Upper lobe of left lung (tissue), 6 donors: ENCODE results near the gene ATXN2. TPM values are rescaled to one million over a fixed set of nuclear protein-coding genes. Genes with fewer than 3 reads are reported as not detected.

Experiments used
- ATAC-seq, 2 donors: fragments of 200-7000 bp; cut with Tn5 transposase; one replicate each; pipeline ENCODE4 v1.9.1; 2022; ENCODE audit warnings: mild to moderate bottlenecking in 2 of 2, moderate library complexity in 2 of 2; ENCODE audit not compliant: low FRiP score in 2 of 2
- DNase-seq, 2 donors: peaks; one replicate each; pipeline ENCODE4 v3.0.0-alpha.2; 2019 to 2020
- H3K27ac ChIP-seq, 4 donors: fragments of 200-600 bp; sonication (generic); one replicate each; pipeline ENCODE4 v1.5.1; 2016 to 2019
- H3K27me3 ChIP-seq, 4 donors: fragments of 200-600 bp; sonication (generic); one replicate each; pipeline ENCODE4 v1.5.1; 2017 to 2019
- H3K36me3 ChIP-seq, 4 donors: fragments of 200-600 bp; sonication (generic); one replicate each; pipeline ENCODE4 v1.5.1; 2016 to 2019
- H3K4me1 ChIP-seq, 4 donors: fragments of 200-600 bp; sonication (generic); one replicate each; pipeline ENCODE4 v1.5.1; 2018 to 2019
- H3K4me3 ChIP-seq, 4 donors: fragments of 200-600 bp; sonication (generic); one replicate each; pipeline ENCODE4 v1.5.1; 2017 to 2019; ENCODE audit warnings: mild to moderate bottlenecking in 2 of 4, moderate library complexity in 1 of 4
- H3K9me3 ChIP-seq, 4 donors: fragments of 200-600 bp; sonication (generic); one replicate each; pipeline ENCODE4 v1.5.1; 2018 to 2019
- EP300 ChIP-seq, 4 donors: sonication (generic); formaldehyde crosslinking; IDR thresholded peaks; one replicate each; pipeline ENCODE4 v1.5.1; 2017; ENCODE audit warnings: antibody characterized with exemption in 4 of 4, control low read depth in 2 of 4
- POLR2A ChIP-seq, 4 donors: fragments of 450-650 bp; IDR thresholded peaks; one replicate each; pipeline ENCODE4 v1.5.1; 2016 to 2017; ENCODE audit warnings: antibody characterized with exemption in 4 of 4, mild to moderate bottlenecking in 2 of 4
- POLR2AphosphoS5 ChIP-seq, 2 donors: sonication (generic); formaldehyde crosslinking; IDR thresholded peaks; one replicate each; pipeline ENCODE4 v1.5.1; 2017; ENCODE audit warnings: antibody characterized with exemption in 2 of 2
- WGBS, 2 donors: methylation state at CpG; one replicate each; pipeline ENCODE4 v1.1.5; 2017 to 2018; 5-methylcytosine and 5-hydroxymethylcytosine counted together
- total RNA-seq, 6 donors: library from RNA; depleted of rRNA in 4 of 6; stranded (reverse); fragments of >200 nt in 4 of 6; gene quantifications; one replicate each; pipeline versions ENCODE4 v1.1.0 to v1.2.1, GENCODE V29; 2016 to 2021
- TF ChIP-seq, protein P1 (sequence below), 6 experiments: fragments of 450-650 bp in 4 of 6; fragments of 200-600 bp in 2 of 6; sonication (generic) in 2 of 6; IDR thresholded peaks; one replicate each; pipeline ENCODE4 v1.5.1; 2016 to 2019; ENCODE audit warnings: antibody characterized with exemption in 6 of 6
- donor health status: DM: no; HTN: no; CAD: no; lungs with moderate emphysema.
- donor health status: DM: no; HTN: yes; CAD: no; lungs with severe emphysema.

Gene ATXN2
- total RNA-seq, 6 donors from 2014 or later: 50.7 to 189 (median 75.2) TPM

DNA sequence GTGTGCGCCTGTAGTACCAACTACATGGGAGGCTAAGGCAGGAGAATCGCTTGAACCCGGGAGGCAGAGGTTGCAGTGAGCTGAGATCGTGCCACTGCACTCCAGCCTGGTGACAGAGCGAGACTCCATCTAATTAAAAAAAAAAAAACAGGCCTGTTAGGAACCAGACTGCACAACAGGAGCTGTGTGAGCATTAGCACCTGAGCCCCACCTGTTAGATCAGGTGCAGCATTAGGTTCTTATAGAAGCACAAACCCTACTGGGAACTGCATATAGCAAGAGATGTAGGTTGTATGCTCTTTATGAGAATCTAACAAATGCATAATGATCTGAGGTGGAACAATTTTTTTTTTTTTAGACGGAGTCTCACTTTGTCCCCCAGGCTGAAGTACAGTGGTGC is 8.6 kb downstream of the ATXN2 start:
- H3K4me1 ChIP-seq: peaks cover 15 to 45% (median 26%) of the 10 kb centered on the region in 4 donors
- WGBS, 2 donors: 91 to 94% methylated on average over 6 of the region's 6 CpGs

DNA sequence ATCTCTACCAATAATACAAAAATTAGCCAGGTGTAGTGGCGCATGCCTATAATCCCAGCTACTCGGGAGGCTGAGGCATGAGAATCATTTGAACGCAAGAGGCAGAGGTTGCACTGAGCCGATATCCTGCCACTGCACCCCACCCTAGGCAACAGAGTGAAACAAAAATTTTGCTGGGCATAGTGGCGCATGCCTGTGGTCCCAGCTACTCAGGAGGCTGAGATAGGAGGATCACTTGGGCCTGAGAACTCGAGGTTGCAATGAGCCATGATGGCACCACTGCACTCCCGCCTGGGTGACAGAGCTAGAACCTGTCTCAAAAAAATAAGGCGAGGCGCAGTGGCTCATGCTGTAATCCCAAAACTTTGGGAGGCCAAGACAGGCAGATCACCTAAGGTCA is 9.5 kb downstream of the ATXN2 start:
- Histone ChIP-seq H3K4me1 (peaks cover 7 to 36% (median 19%) of the 10 kb centered on the region in 4 donors), H3K27me3 (no peaks in the 10 kb centered on the region), H3K36me3 (no peaks in the 10 kb centered on the region), H3K9me3 (no peaks in the 10 kb centered on the region), H3K4me3 (no peak overlapping the region), H3K27ac (no peak overlapping the region)
- WGBS, 2 donors: 91 to 94% methylated on average over 9 of the region's 9 CpGs
- DNase-seq: no peak
- ATAC-seq: no peak
- TF ChIP-seq EP300 (IDR thresholded peaks at IDR 0.05) (no peak), POLR2AphosphoS5 (IDR thresholded peaks at IDR 0.05) (no peak), POLR2A (IDR thresholded peaks at IDR 0.05) (no peak)
- TF ChIP-seq, protein P1, sequence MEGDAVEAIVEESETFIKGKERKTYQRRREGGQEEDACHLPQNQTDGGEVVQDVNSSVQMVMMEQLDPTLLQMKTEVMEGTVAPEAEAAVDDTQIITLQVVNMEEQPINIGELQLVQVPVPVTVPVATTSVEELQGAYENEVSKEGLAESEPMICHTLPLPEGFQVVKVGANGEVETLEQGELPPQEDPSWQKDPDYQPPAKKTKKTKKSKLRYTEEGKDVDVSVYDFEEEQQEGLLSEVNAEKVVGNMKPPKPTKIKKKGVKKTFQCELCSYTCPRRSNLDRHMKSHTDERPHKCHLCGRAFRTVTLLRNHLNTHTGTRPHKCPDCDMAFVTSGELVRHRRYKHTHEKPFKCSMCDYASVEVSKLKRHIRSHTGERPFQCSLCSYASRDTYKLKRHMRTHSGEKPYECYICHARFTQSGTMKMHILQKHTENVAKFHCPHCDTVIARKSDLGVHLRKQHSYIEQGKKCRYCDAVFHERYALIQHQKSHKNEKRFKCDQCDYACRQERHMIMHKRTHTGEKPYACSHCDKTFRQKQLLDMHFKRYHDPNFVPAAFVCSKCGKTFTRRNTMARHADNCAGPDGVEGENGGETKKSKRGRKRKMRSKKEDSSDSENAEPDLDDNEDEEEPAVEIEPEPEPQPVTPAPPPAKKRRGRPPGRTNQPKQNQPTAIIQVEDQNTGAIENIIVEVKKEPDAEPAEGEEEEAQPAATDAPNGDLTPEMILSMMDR (IDR thresholded peaks at IDR 0.05): no peak

More for the DNA sequence above, 8.6 kb downstream of the ATXN2 start:
- no peak overlapping the region for H3K27ac ChIP-seq
- no peak for DNase-seq
- H3K27me3 ChIP-seq: no peaks in the 10 kb centered on the region
- no peaks in the 10 kb centered on the region for H3K9me3 ChIP-seq
- H3K36me3 ChIP-seq: no peaks in the 10 kb centered on the region
- H3K4me3 ChIP-seq: no peak overlapping the region
- no peak for TF ChIP-seq POLR2A (IDR thresholded peaks at IDR 0.05)
- no peak for TF ChIP-seq EP300 (IDR thresholded peaks at IDR 0.05)
- no peak for TF ChIP-seq POLR2AphosphoS5 (IDR thresholded peaks at IDR 0.05)
- TF ChIP-seq, protein P1 (IDR thresholded peaks at IDR 0.05): no peak
- ATAC-seq: no peak

DNA sequence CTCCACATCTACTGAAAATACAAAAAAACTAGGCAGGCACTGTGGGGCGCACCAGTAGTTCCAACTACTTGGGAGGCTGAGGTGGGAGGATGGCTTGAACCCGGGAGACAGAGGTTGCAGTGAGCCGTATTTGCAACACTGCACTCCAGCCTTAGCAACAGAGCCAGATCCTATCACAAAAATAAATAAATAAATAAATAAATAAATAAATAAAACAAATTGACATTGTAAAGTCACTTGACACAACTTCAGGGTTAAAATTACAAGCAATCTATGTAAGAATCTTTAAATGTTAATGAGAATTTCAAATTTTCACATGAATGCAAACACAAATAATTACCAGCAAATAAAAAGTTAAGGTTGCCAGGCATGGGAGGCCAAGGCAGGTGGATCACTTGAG is 11.1 kb downstream of the ATXN2 start:
- H3K4me3 ChIP-seq: no peak overlapping the region
- H3K27me3 ChIP-seq: no peaks in the 10 kb centered on the region
- no peak overlapping the region for H3K27ac ChIP-seq
- ATAC-seq (no peak), DNase-seq (no peak)
- H3K36me3 ChIP-seq: no peaks in the 10 kb centered on the region
- no peak for TF ChIP-seq POLR2AphosphoS5 (IDR thresholded peaks at IDR 0.05)
- TF ChIP-seq, protein P1 (IDR thresholded peaks at IDR 0.05): no peak
- TF ChIP-seq POLR2A (IDR thresholded peaks at IDR 0.05): no peak
- no peak for TF ChIP-seq EP300 (IDR thresholded peaks at IDR 0.05)
- no peaks in the 10 kb centered on the region for H3K9me3 ChIP-seq
- 95 to 100% methylated on average over 3 of the region's 3 CpGs for WGBS, 2 donors
- peaks cover under 1 to 22% (median 14%) of the 10 kb centered on the region in 4 donors for H3K4me1 ChIP-seq

DNA sequence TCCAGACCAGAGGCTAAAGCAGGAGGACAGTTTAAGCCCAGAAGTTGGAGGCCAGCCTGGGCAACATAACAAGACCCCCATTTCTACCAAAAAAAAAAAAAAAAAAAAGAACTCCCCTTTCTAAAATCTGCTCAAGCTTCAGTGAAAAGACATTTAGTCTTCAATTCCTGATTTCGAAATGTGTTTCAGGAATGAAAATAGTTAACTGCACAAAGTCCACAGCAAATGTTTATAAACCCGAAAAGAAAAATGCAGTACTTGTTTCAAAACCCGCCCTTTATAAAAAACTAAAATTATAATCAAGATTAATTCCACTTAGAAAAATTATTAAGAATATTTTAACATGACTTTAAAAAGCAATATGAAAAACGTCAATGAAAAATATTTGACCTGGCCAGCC is 12.1 kb downstream of the ATXN2 start:
- no peak overlapping the region for H3K27ac ChIP-seq
- no peak for DNase-seq
- TF ChIP-seq, protein P1 (IDR thresholded peaks at IDR 0.05): no peak
- no peak for TF ChIP-seq POLR2AphosphoS5 (IDR thresholded peaks at IDR 0.05)

DNA sequence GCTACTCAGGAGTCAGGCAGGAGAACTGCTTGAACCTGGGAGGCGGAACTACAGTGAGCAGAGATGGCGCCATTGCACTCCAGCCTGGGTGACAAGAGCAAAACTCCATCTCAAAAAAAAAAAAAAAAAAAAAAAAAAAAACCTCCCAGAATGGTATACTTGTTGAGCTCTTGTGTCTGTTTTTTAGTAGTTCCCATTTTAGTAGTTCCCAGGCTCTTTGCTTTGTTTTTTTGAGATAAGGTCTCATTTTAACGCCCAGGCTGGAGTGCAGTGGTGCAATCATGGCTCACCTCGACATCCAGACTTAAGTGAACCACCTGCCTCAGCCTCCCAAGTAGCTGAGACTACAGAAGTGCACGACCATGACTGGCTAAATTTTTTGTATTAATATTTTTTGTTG is 13.4 kb downstream of the ATXN2 start:
- Histone ChIP-seq H3K27ac (no peak overlapping the region), H3K4me3 (no peak overlapping the region), H3K36me3 (no peaks in the 10 kb centered on the region), H3K27me3 (no peaks in the 10 kb centered on the region), H3K9me3 (no peaks in the 10 kb centered on the region), H3K4me1 (peaks cover 0 to 10% (median 8%) of the 10 kb centered on the region in 4 donors)
- no peak for DNase-seq
- TF ChIP-seq, protein P1 (IDR thresholded peaks at IDR 0.05): no peak
- no peak for TF ChIP-seq EP300 (IDR thresholded peaks at IDR 0.05)
- WGBS, 2 donors: 75 to 77% methylated on average over 5 of the region's 5 CpGs
- no peak for ATAC-seq

More for the DNA sequence above, 12.1 kb downstream of the ATXN2 start:
- Histone ChIP-seq H3K36me3 (no peaks in the 10 kb centered on the region), H3K27me3 (no peaks in the 10 kb centered on the region), H3K9me3 (no peaks in the 10 kb centered on the region), H3K4me1 (peaks cover 0 to 14% (median 11%) of the 10 kb centered on the region in 4 donors), H3K4me3 (no peak overlapping the region)
- WGBS, 2 donors: 63 to 71% methylated on average over 4 of the region's 4 CpGs
- no peak for ATAC-seq
